DMS79 (cell line): Measurements from ENCODE around the gene OR1F1.
"Not testable (repeated sequence)": the region's sequence is repeated elsewhere in the genome, so short reads cannot be mapped to it uniquely, and the experiment has no call there.

ENCODE experiments used
- DNase-seq: peaks from one replicate; lab custom pipeline; 2025; lab: John Stamatoyannopoulos, UW

Gene OR1F1

GRCh38 chr16:3198334-3199072, 10.5 kb downstream of the OR1F1 start:
- no peak for DNase-seq

DNA sequence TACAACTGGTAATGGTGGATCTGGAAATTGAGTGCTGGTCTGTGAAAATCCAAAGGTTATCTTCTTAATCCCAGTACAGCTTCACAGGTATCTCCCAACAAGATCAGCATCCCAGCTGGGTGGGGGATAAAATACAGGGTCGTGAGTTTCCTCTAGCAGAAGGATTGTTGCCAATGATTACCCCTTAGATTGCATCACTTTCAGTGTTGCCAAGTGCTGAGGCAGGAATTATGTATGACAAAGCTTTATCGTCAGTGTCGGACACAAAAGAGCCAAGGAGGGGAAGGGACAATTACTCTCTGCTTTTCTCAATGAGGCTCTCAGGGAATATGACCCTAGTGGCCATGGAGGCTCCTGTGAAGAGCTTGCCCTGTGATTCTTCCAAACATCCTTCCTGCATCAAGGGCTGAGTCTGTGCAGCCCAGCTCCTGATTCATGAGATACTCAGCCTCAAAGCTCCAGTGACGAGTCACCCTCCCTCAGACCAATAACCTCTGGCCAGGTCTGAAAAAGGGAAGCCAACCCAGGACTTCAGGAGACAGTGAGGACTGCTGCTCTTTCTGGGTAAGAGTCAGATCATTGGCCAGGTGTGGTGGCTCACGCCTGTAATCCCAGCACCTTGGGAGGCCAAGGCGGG, 15.0 kb downstream of the OR1F1 start:
- no peak for DNase-seq

GRCh38 chr16:3205939-3206338, 17.9 kb downstream of the OR1F1 start:
- DNase-seq: not testable (repeated sequence)

DNA sequence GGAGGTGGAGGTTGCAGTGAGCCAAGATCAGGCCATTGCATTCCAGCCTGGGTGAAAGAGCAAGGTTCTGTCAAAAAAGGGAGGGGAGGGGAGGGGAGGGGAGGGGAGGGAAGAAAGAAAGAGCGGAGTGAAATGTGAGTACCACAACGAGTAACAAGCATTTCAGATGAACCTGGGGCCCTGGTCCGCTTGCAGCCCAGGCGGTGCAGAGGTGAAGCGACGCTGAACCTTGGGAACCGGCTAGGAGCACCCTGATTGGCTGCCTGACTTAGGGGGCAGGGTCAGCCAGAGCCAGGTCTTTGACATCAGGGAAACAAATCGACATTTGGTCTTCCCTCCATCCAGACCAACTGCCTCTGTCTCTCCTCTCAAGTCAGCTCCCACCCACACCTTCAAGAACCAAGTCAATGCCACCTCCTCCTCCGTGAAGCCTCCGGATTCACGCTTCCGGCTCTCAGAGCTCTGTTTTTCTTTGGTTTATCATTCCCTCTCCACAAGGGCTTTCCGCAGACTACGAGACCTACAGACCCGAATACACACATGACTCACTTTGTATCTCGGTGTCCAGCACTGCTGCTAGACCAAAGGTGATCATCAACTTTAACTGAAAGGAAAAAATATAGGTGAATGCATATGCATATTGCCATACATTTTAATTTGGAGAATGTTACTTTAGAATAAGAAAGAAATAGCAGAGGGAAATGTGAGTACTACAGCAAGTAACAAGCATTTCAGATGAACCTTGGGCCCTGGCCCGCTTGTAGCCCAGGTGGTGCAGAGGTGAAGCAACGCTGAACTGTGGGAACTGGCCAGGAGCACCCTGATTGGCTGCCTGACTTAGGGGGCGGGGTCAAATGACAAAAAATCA, 19.3 kb downstream of the OR1F1 start:
- DNase-seq: no peak

- no peak for DNase-seq
Observed at GRCh38 chr16:3212006-3212405, 24.0 kb downstream of the OR1F1 start.

- no peak for DNase-seq
Observed at GRCh38 chr16:3212567-3212966, 24.6 kb downstream of the OR1F1 start.

GRCh38 chr16:3214904-3215600, 27.0 kb downstream of the OR1F1 start:
- DNase-seq: no peak

- DNase-seq: no peak
Observed at GRCh38 chr16:3215601-3216262, 27.7 kb downstream of the OR1F1 start.

- no peak for DNase-seq
Observed at GRCh38 chr16:3216263-3216640, 28.2 kb downstream of the OR1F1 start.

DNA sequence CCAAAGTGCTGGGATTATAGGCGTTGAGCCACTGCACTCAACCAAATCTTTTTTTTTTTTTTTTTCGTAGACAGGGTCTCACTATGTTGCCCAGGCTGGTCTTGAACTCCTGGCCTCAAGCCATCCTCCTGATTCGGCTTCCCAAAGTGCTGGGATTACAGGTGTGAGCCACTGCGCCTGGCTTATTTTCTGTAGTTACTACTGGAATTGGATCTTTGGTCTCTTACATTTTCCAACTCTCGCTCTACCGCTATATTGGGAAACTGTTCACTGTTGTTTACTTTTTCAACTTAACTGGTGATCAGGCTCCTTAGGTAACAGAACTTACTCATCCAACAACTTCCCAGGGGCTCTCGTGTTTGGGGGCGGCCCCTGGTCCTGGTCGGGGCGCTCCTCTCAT, 32.8 kb downstream of the OR1F1 start:
- no peak for DNase-seq

GRCh38 chr16:3223913-3224515, 36.0 kb downstream of the OR1F1 start:
- no peak for DNase-seq

DNA sequence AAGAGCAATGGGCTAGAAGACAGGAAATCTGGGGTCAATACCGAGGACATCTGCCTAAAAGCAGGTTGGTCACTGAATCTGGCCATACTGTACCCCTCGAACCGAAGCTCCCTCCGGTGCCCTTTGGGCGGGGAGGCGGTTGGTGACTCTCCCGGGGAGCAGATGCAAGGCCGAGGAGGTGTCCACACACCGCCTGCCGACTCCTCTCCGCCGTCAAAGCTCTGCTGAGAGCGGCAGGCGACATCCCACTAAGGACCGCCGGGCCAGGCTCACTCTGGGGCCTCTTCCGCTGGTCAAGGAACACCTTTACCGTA, 46.5 kb downstream of the OR1F1 start:
- DNase-seq: no peak

DNA sequence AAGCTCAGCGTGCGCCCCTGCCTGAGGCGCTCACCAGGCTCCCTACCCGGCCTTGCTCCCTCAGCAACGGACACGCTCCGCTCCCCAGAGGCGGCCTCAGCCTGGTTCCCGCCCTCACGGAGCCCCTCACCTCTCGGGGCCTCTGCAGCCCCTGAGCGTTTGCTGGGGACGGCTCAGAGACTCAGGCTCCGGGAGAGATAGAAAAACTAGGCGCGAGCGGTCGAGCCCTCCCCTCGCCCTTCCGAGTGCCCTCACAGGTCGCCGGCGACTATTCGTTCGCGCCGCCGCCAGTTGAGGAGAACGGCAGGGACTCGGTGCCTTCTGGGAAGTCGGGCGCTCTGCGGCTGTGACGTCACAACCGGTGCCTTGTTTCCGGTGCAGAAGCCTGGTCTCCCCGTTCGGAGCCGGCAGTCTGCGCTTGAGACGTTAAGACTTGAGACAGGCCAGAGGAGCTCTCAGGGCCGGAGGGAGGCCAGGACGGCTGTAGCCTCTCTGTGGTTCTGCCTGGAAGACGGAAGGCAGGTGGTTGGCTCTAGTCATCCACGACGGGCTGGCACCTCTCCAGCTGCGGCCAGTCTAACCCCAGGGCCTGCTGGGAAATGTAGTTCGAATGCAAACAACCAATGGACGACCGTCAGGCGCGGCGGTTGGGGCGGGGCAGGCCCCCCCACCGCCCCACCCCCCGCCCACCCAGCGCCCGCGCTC, 47.0 kb downstream of the OR1F1 start, which contains the start of gene ZNF200:
TSS of gene ZNF200 (minus strand) at position 302 of the 705 bp plus-strand sequence. CDS start 1,403 bp downstream, outside the sequence.
- DNase-seq: peak; percentile 76

DNA sequence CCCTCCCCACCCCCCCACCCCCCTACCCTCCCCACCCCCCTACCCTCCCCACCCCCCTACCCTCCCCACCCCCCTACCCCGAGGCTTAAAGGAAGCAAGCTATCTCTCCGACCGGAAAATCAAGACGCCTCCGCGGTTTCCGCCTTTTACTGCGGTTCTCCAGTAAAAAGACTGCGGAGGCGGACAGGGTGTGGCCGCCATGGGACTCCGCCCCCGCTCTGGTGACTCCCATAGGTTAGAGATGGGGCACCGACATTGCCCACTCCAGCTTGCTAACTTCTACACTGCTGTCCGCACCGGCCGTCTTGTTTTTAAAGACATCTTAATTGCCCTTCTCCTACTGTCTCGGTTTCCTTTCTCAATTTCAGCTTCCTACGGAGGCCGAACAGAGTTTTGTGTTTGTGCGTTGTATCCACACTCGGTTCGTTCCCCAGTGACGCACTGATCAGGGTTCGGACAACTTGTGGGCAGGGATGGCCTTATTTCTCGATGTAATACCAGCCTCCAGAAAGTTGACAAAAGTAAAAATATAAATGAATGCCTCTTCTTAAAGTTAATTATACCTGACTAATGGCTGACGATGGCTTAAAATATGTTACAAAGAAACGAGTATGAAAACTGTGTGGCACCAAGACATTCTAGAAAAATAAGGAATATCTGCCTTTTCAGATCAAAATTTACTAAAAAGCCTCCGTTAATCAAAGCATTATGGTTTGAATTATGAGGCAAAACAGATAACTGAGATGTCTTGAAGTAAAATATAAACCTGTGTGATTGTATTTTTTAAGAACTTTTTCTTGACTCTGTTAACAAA, 48.1 kb downstream of the OR1F1 start:
- no peak for DNase-seq

DNA sequence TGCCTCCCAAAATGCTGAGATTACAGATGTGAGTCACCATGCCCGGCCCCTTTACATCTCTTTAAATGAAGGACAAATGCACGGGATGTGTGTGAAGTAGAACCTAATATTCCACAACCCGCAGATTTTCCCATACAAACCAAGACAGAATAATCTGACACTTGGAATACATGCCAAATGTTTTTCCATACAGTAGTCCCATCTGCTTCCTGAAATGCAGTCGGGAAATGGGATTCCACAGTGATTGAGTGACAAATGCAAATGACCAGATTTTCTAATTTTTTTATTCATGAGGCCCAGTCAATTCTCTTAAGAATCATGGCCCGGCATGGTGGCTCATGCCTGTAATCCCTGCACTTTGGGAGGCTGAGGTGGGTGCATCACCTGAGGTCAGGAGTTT, 53.8 kb downstream of the OR1F1 start:
- no peak for DNase-seq

GRCh38 chr16:3242709-3243108, 54.7 kb downstream of the OR1F1 start:
- no peak for DNase-seq

DNA sequence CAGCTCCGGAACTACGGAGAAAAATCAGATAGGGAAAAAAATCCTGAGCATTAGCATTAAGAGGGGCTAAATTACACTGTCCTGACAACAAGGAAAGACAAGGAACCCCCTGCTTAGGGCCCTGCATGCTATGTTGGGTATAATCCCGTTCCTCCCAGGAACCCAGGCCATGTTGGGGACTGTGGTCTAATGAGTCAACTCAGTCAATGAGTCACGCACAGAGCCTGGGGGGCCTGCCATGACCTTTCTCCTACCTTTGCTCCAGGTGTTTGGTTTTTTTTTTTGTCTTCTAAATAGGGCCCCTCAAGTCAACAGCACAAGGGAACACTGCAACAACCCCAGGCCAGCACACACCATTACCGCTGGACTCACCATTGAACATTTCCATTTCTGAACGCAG, 55.9 kb downstream of the OR1F1 start:
- DNase-seq: no peak

GRCh38 chr16:3246002-3246401, 58.0 kb downstream of the OR1F1 start:
- DNase-seq: no peak

GRCh38 chr16:3246876-3247275, 58.9 kb downstream of the OR1F1 start:
- no peak for DNase-seq

DNA sequence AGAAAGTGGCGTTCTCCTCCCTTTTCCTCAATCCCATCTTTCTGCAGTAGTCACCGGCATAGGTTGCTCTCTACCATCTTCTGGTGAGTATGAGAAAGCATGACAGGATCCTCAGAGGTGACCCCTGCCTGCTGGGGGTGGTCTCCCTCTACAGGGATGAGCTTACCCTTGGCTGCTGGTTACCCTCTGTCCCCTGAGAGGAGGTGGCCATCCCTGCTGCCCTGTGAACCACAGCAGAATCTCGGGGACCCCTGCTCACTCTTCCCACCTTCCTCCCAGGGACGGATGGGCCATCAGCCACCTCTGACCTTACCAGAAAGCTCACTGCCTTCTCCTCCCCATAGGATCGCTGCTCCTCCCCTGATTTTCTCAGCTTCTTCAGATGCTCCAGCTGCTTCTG, 60.6 kb downstream of the OR1F1 start:
- no peak for DNase-seq
